Activated T-helper 17 cell treated with anti-CD3 and anti-CD28 coated beads, Interleukin-2, amount 50 U/mL, for 72 hours (primary cell): Measurements from ENCODE around the gene CENPW. TPM values are rescaled to one million over a fixed set of nuclear protein-coding genes. Genes with fewer than 3 reads are reported as not detected.

Experiments used
- ATAC-seq: fragments of 150-1000 bp; cut with Tn5 transposase; replicated peaks from 2 replicates; pipeline ENCODE4 v1.10.0; 2021; ENCODE audit warnings: mild to moderate bottlenecking, moderate library complexity
- H3K27ac Mint-ChIP-seq: one replicate; pipeline ENCODE4 v1.8.0; 2022; ENCODE audit warnings: mixed read lengths
- H3K27me3 Mint-ChIP-seq: one replicate; pipeline ENCODE4 v1.8.0; 2022; ENCODE audit warnings: mixed read lengths
- H3K36me3 Mint-ChIP-seq: one replicate; pipeline ENCODE4 v1.8.0; 2022; ENCODE audit warnings: low read depth, mild to moderate bottlenecking, mixed read lengths
- H3K4me1 Mint-ChIP-seq: one replicate; pipeline ENCODE4 v1.8.0; 2022; ENCODE audit warnings: mixed read lengths
- H3K4me3 Mint-ChIP-seq: one replicate; pipeline ENCODE4 v1.8.0; 2022; ENCODE audit warnings: mild to moderate bottlenecking, mixed read lengths
- H3K9me3 Mint-ChIP-seq: one replicate; pipeline ENCODE4 v1.8.0; 2022; ENCODE audit warnings: mixed read lengths
- total RNA-seq, 2 donors: library from RNA; stranded (reverse); gene quantifications; one replicate each; pipeline ENCODE4 v1.2.3, GENCODE V29; 2022

CENPW gene
- total RNA-seq, 2 donors from 2014 or later: 49.4 to 76.9 TPM

GRCh38 chr6:126388104-126388598 lies 48.2 kb downstream of the CENPW start:
- H3K36me3 Mint-ChIP-seq: no peaks in the 10 kb centered on the region
- H3K27me3 Mint-ChIP-seq: no peaks in the 10 kb centered on the region
- no peak for ATAC-seq
- H3K4me3 Mint-ChIP-seq: no peak overlapping the region
- H3K4me1 Mint-ChIP-seq: no peaks in the 10 kb centered on the region
- no peak overlapping the region for H3K27ac Mint-ChIP-seq
- peaks cover 16% of the 10 kb centered on the region for H3K9me3 Mint-ChIP-seq

DNA sequence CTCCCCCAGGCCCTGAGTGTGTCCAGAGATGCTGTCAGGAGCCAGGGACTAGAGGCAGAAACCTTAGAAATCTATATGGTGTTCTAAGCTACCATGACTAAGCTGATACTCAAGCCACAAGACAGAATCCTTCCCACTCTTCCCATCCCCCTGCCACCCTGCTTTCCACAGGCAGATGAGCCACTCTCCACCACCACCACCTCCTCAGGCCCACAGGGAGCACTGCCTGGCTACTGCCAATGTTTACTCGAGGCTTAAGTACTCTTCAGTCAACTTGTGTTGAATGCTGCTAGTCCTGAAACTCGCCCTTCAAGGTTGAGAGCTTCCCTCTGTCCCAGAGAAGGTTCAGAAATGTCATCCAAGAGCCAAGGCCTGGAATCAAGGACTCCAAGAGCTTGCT lies 56.2 kb downstream of the CENPW start:
- Mint-ChIP-seq H3K4me3 (no peak overlapping the region), H3K4me1 (no peaks in the 10 kb centered on the region), H3K27ac (no peak overlapping the region), H3K27me3 (peaks cover 5% of the 10 kb centered on the region), H3K9me3 (peaks cover 5% of the 10 kb centered on the region), H3K36me3 (no peaks in the 10 kb centered on the region)
- ATAC-seq: no peak
